HG03025 (cell line): ENCODE data around the gene LIF.
"Not testable (repeated sequence)": the region's sequence is repeated elsewhere in the genome, so short reads cannot be mapped to it uniquely, and the experiment has no call there.

ENCODE experiments used
- ATAC-seq: cut with Tn5 transposase; IDR thresholded peaks from one replicate; pipeline ENCODE4 v1.9.1; 2021; ENCODE audit warnings: mild to moderate bottlenecking, moderate library complexity; ENCODE audit not compliant: unreplicated experiment, low FRiP score

LIF gene

GRCh38 chr22:30212363-30212995, 34.1 kb downstream of the LIF start:
- no peak for ATAC-seq

DNA sequence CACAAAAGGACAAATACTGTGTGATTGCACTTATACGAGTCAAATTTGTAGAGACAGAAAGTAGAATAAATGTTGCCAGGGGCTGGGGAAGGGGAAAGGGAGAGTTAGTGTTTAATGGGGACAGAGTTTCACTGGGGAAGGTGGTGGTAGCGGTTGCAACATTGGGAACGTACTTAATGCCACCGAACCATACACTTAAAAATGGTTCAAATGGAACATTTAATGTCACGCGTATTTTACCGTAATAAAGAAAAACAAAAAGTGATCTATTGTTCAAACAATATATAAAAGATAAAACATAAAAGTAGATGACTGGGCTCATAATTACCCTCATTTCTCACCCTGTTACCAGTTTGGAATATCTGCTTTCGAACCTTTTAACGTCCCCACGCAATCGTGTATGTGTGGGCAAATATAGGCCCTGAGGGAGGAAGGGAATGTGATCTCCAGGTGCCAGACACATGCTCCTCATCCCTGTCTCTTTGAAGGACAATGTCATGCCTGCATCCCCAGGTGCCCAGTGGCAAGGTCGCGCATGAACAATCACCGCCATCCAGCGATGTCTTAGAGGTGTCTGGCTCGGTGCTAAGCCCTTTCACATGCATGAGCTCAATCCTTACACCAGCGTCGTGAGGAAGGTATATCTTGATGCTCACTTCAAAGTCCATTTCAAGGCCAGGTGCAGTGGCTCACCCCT, 35.3 kb downstream of the LIF start:
- no peak for ATAC-seq

DNA sequence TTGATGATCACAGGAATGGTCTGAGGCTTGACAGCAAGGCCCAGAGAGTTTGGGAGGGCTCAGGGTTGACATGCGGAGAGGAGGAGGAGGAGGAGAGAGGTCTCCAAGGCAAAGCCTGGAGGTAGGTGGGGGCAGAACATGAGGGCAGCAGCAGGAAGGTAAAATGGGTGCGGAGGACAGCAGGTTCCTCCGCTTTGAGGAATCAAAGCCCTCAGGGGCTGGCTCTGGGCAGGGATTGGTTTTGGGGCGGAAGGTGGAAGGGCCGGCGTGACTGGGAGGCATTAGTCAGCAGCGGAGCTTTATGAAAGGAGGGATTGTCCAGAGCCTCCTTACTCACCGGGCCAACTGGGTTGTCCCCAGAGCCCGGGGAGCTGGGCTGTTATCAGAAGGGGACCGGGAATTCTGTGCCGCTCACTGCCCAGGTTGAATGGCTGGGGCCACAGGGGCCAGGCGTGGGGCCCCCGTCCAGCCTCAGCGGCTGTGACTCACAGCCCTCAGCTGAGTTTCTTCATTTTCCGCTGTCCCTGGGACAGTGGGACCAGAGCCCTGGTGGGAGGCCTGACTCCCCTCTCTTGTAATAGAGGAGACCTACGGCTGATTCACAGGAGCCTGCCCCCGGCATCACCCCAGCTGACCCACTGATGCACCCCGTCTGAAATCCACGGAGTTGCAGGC, 36.2 kb downstream of the LIF start:
- no peak for ATAC-seq

DNA sequence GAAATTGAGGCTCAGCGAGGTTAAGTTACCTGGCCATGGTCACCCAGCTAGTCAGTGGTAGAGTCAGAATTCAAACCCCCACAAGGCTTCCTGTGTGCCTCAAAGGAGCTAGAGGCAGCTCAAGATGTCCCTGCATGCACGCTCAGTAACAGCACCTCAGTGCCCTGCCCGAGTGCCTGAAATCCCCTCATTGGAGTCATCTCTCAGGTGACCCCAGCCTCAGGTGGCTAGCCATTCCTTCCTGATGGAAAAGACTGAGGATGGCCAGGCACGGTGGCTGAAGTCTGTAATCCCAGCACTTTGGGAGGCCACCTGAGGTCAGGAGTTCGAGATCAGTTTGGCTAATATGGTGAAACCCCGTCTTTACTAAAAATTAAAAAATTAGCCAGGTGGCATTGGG, 36.9 kb downstream of the LIF start:
- ATAC-seq, result no peak

DNA sequence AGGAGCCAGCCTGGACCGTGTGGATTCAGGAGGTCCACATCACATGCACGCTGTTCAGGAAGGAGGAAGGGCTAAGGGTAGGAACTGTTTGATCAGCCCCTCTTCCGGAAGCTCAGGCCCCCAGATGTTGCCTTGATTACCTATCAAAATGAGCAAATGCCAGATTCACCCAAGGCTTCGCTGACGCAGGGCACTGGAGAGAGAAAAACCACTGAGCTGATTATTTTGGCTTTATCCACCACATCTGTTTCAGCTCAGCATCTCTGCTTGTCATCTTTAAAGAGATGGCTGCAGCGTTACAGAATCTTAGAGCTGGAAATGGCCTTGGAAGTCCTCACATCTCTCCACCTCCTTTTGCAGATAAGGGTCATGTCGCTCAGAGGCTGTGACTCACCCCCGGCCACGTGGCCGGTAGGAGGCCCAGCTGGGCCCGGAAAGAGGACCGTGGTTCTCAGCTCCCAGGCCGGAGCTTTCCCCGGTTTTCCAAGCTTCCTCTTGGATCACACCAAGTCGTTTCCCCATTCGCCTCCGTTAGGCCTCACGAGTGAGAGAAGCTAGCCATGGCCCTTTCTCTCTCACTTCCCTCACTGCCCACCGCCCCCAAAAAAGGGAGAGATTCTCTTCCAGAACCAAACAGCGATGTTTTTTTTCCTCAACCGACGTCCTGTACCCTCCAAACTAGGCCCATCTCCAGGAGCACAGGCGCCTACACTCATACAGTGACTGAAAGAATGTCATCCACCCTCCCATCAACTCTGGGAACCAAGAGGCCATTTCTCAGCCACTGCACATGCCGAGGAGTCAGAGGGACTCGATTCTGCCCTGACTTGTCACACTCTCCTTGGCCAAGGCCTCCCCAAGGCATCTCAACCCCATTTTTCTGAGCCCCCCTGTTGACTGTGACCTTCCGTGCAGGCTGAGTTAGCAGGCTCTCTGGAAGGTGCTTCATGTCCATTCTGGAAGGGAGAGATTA, 37.6 kb downstream of the LIF start:
- no peak for ATAC-seq

DNA sequence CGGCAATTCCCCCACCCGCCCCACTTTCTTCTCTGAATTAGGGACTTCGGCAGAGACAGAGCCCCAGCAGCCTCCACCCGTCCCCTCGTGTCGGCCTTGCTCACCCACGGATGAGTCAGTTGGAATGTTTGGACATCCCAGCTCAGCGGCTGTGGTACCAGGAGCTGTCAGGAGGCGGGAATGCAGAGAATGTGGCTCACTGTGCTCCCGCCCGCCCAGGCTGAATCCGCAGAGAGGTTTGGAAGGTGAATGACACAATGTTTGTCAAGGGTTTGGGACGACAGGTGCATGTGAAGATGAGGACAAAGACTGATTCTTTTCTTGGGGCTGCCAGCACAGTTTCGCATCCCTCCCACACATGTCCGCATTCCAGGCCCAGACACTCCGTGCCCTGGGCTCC, 39.6 kb downstream of the LIF start:
- no peak for ATAC-seq

DNA sequence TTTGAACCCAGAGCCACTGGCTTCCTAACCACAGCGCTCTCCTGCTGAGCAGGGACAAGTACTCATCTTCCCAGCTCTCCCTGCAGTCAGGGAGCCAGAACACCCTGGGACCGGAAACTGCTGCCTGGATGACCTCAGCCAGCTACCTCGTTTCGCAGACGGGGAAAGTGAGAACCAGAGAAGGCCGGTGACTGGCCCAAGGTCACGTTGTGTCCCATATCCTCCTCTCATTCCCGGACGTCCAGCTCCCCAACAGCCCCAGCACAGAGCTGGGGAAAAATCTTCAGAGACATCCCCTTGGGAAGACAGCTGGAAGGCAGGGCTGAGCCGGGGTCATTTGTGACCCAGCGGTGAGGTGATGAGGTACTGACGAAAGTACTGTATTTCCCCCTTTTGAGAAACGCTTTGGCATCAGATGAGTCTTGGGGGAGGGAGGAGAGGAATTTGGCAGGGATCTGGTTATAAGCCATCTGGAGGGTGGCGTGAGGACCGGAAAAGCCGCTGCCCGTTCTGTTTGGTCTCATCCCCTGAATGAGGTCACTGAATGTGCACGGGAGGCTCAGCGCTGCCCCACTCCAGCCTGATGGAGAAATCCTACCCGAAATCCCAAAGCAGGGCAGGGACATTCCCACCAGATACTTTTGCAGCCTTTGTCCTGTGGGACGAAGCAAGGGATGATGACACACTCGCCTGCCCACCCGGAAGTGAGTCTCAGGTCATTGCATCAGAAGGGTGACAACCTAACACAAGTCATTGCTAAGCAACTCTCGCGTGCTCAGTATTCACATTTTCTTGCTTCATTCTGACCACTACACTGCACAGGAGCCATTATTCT, 41.1 kb downstream of the LIF start:
- no peak for ATAC-seq

DNA sequence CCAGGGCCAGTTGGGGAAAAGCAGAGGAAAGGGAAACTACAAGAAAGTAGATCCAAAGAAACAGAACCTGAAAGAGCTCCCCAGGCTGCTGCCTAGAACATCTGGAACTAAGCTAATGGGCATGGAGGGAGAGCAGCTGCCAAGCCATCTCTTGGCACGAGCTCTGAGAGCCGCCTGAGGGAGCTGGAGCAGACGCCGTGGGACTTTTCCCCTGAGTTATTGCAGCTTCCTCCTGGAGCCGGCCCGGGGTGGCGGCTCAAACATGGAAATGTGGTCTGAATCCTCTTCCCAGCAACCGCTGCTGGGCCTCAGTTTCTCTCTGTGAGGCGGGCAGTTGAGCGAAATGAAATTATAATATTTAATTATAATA, 41.8 kb downstream of the LIF start:
- no peak for ATAC-seq

DNA sequence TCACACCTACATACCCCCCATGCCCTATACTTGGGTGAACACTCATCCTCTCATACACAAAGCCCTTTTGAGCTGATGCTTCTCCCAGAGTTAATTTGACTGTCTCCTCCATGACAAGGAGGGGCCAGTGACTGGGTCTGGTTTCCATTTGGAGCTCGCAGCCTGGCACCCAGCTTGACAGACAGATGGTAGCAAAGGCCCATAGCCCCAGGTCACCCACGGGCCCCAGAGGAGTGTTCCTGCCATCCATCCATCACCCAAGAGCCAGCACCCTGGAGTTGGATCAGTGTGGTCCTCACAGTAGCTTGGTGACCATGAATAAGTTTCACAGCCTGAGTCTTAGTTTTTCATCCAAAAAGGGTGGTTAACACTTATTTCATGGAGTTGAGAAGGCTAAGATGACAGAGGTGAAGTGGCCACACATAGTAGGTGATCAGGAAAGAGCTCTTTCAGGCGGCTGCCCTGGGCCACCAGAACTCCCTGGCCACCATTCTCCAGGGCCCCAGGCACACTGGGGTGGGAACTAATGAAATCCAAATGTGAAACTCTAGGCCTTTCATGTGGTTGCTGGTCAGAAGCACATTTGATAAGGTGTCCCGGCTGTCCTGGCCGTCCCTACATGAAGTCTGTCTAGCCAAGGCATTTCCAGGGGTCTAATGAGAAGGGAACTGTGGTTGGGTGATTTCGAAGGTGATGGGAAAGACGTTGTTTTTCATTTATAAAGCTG, 42.4 kb downstream of the LIF start:
- ATAC-seq, result no peak

DNA sequence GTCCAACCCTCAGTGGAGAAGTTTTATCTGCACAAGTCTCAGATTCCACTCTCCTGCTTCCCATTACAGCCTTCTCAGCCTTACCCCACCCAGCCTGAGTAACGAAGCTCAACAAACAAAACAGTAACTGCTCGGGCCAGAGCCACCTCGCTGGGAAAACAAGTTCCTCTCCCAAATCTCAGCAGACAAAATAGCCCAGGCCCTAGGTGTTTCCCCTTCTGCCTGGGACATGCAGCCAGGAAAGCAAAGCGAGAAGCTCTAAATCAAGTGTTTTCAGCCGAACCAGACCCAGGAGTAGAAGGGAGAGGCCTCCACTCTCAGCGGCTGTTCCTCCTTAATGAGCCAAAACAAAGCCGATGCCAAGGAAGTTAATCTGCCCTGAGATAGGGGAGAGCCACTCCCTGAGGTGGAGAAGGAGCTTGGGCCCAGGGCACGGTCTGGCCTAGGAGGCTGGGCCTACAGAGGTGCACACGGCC, 44.0 kb downstream of the LIF start:
- no peak for ATAC-seq

DNA sequence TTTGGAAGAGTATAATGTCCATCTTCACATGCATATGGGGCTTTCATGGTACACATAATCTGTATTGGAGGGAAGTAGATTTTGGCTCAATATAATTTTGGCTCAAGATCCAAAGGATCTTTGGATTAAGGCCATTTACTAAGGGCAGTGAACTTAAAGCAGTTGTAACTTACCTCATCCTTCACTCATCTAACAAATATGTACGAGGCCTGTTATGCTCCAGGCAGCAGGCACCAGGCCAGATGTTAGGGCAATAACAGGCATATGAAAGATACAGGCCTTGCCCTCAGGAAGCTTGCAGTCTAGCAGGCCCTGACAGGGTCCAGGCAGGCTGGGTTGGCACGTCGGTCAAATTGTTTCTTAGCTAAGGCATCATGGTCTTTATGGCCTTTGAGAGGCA, 44.6 kb downstream of the LIF start:
- ATAC-seq, result no peak

GRCh38 chr22:30200905-30201304, 45.7 kb downstream of the LIF start:
- ATAC-seq, result not testable (repeated sequence)

DNA sequence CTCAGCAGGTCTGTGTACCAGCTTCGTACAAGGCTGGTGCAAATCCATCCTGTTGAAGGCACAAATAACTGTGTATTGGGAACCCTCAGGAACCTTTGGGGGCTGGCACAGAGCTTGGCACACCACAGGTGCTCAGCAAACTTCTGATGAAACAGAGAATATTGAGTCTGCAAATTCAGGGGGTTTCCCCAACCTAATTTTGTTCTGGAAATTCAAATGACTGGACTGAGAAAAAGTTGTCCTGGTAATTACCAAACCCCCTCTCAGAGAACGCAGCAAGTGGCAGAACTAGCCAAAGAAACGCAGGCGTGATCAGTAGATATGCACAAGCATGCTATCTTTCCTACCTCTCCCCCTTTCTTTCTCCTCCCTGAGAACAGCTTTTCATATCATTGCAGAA, 47.6 kb downstream of the LIF start:
- ATAC-seq, result no peak

DNA sequence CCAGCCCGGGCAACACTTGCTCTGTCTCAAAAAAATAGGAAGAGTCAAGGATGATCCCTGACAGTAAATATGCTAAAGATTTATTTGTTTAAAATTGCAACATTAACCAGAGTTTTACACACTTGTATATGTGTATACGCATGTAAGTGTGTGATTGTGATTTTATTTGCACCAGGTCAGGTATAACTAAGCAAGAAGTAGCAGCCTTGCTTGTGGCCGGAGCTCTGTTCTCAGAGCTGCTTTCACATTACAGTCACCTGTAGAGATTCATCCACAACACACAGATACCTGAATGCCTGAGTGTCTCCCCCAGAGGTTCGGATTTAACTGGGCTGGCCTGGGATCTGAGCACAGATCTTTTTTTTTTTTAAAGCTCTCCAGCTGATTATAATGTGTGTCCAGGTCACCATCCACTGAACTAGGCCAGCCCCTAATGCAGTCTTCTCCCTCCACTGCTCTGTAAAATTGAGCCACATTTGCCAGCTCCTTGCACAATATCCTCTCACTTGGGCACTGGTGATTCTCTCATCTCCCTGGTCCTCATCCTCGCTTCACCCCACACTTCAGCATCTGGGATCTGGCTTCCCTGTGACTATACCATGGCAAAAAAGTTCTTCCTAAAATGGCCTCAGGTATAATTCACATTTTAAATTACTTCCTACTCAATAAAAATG, 48.3 kb downstream of the LIF start:
- ATAC-seq, result no peak

DNA sequence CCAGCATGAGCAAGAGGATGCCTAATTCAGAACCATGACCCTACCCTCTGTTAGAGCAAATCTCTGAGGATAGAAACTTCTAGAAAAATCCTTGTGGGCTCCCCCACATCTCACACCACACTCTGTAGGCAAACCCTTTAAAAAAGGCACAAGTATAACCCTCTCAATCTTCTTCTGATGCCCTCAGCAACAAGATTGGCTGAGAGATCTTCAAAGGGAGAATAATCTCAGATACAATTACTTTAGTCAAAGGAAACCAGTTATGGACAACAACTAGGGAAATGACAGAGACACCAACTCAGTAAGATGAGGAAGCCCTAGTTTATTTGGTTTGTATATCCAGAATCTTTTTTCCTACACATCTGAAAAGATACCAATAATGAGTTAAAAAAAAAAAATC, 49.2 kb downstream of the LIF start:
- no peak for ATAC-seq

DNA sequence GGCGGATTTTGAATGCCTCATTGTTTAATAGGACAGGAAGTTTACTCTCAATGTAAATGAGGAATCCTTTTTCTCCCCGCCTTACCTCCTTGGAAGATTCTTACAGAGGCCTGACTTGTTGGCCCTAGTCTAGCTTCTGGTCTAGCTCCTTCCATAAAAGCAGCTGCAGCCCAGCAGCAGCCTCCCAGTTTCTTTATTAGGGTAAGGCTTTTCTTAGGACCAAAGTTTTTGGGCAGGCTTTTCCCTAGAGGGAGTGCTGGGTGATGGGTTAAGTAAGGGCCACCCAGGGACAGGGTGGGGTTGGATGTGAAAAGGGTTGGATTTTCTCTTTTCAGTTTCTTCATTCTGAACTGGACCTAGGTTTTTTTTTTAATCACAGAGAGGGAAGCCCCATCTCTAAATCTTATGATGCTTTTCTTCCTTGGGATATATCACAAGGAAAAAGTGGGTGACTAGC, 49.7 kb downstream of the LIF start:
- no peak for ATAC-seq

GRCh38 chr22:30196141-30196879, 50.2 kb downstream of the LIF start:
- no peak for ATAC-seq
